HepG2 (cell line): ENCODE data around the gene DICER1. TPM values are rescaled to one million over a fixed set of nuclear protein-coding genes. Genes with fewer than 3 reads are reported as not detected.

Experiments used
- AGO1 ChIP-seq: fragments of 200-400 bp; formaldehyde crosslinking; IDR thresholded peaks from 2 replicates; pipeline ENCODE4 v1.6.1; 2017; ENCODE audit warnings: mild to moderate bottlenecking, low read depth, low read length, moderate library complexity; ENCODE audit not compliant: poor library complexity, severe bottlenecking
- AHR ChIP-seq: IDR thresholded peaks from 2 replicates; pipeline ENCODE4 v1.6.1; 2018; ENCODE audit warnings: missing genetic modification reagents, missing compliant biosample characterization
- ETV5 ChIP-seq: IDR thresholded peaks from 2 replicates; pipeline ENCODE4 v1.6.1; 2018; ENCODE audit warnings: missing biosample characterization, missing genetic modification reagents, inconsistent platforms, borderline replicate concordance
- FOSL2 ChIP-seq: sonication (generic); formaldehyde crosslinking; IDR thresholded peaks from 2 replicates; pipeline ENCODE4 v1.4.0; 2020; ENCODE audit warnings: missing genetic modification reagents
- FOXA3 ChIP-seq: IDR thresholded peaks from 2 replicates; pipeline ENCODE4 v1.6.1; 2016; ENCODE audit warnings: missing genetic modification reagents, missing compliant biosample characterization
- JUN ChIP-seq: sonication (generic); formaldehyde crosslinking; IDR thresholded peaks from 2 replicates; pipeline ENCODE4 v1.4.0; 2020; ENCODE audit warnings: mild to moderate bottlenecking, missing genetic modification reagents
- MXD1 ChIP-seq: sonication (generic); formaldehyde crosslinking; IDR thresholded peaks from 2 replicates; pipeline ENCODE4 v1.4.0; 2020; ENCODE audit warnings: mild to moderate bottlenecking, missing genetic modification reagents
- NCOA2 ChIP-seq: sonication (generic); formaldehyde crosslinking; IDR thresholded peaks from 2 replicates; pipeline ENCODE4 v1.8.0; 2022; ENCODE audit warnings: inconsistent platforms
- NFIB ChIP-seq: sonication (generic); formaldehyde crosslinking; IDR thresholded peaks from 2 replicates; pipeline ENCODE4 v1.9.0; 2021; ENCODE audit warnings: missing genetic modification reagents, mild to moderate bottlenecking, borderline replicate concordance
- NR2F6 ChIP-seq, 2 experiments: IDR thresholded peaks; 2 replicates each; pipeline ENCODE4 v1.6.1; 2016; ENCODE audit warnings: antibody characterized with exemption in 1 of 2, mild to moderate bottlenecking in 1 of 2
- PAXIP1 ChIP-seq: sonication (generic); formaldehyde crosslinking; conservative IDR thresholded peaks from 2 replicates; pipeline ENCODE4 v1.4.0; 2020; ENCODE audit warnings: mild to moderate bottlenecking, missing genetic modification reagents, moderate library complexity
- PRMT3 ChIP-seq: sonication (generic); formaldehyde crosslinking; IDR thresholded peaks from 2 replicates; pipeline ENCODE4 v1.8.1; 2022; ENCODE audit warnings: low read depth, mild to moderate bottlenecking, moderate library complexity, missing genetic modification reagents, borderline replicate concordance
- RCOR2 ChIP-seq: IDR thresholded peaks from 2 replicates; pipeline ENCODE4 v1.6.1; 2016; ENCODE audit warnings: missing biosample characterization, missing genetic modification reagents
- TCF7 ChIP-seq: sonication (generic); IDR thresholded peaks from 2 replicates; pipeline ENCODE4 v1.6.1; 2016; ENCODE audit warnings: antibody characterized with exemption, low read depth
- TRIM24 ChIP-seq: sonication (generic); formaldehyde crosslinking; IDR thresholded peaks from 2 replicates; pipeline ENCODE4 v1.8.0; 2022; ENCODE audit warnings: mild to moderate bottlenecking, missing genetic modification reagents
- ZKSCAN8 ChIP-seq: IDR thresholded peaks from 2 replicates; pipeline ENCODE4 v1.6.1; 2016; ENCODE audit warnings: borderline replicate concordance, missing genetic modification reagents, missing compliant biosample characterization
- ZNF468 ChIP-seq: sonication (generic); formaldehyde crosslinking; IDR thresholded peaks from 2 replicates; pipeline ENCODE4 v1.8.0; 2022; ENCODE audit warnings: mild to moderate bottlenecking, moderate library complexity, missing genetic modification reagents
- ZNF557 ChIP-seq: sonication (generic); formaldehyde crosslinking; IDR thresholded peaks from 2 replicates; pipeline ENCODE4 v1.4.0; 2020; ENCODE audit warnings: missing genetic modification reagents
- ZNF562 ChIP-seq: sonication (generic); formaldehyde crosslinking; IDR thresholded peaks from 2 replicates; pipeline ENCODE4 v1.8.0; 2022; ENCODE audit warnings: missing genetic modification reagents, borderline replicate concordance
- ZNF589 ChIP-seq: sonication (generic); formaldehyde crosslinking; conservative IDR thresholded peaks from 2 replicates; pipeline ENCODE4 v1.8.0; 2022; ENCODE audit warnings: mild to moderate bottlenecking, moderate library complexity, missing genetic modification reagents
- ZNF703 ChIP-seq: sonication (generic); formaldehyde crosslinking; IDR thresholded peaks from 2 replicates; pipeline ENCODE4 v1.5.1; 2020; ENCODE audit warnings: missing genetic modification reagents, mild to moderate bottlenecking, moderate library complexity, borderline replicate concordance
- ZNF749 ChIP-seq: sonication (generic); formaldehyde crosslinking; IDR thresholded peaks from 2 replicates; pipeline ENCODE4 v1.8.0; 2022; ENCODE audit warnings: mild to moderate bottlenecking, missing genetic modification reagents, moderate library complexity, borderline replicate concordance
- ZNF780A ChIP-seq: sonication (generic); formaldehyde crosslinking; IDR thresholded peaks from 2 replicates; pipeline ENCODE4 v1.8.0; 2022; ENCODE audit warnings: mild to moderate bottlenecking, missing genetic modification reagents, moderate library complexity
- polyA plus RNA-seq, 8 experiments: library from polyadenylated mRNA; depleted of rRNA in 3 of 8; stranded (reverse) in 7 of 8; unstranded in 1 of 8; fragments of >200 nt; fragmentation: Illumina TruSeq in 4 of 8; extraction: Trizol in 4 of 8; gene quantifications; 2 replicates each; pipeline versions ENCODE4 v1.2.1 to v1.2.3, GENCODE V29; 2011 to 2016; ENCODE audit warnings: low read depth in 4 of 8, missing spikeins in 1 of 8, mixed read lengths in 1 of 8; ENCODE audit not compliant: insufficient read depth in 1 of 8
- total RNA-seq, 5 experiments: library from RNA; depleted of rRNA; stranded (reverse); fragments of >200 nt; fragmentation: Illumina TruSeq; extraction: Trizol; gene quantifications; 2 replicates each; pipeline ENCODE4 v1.2.3, GENCODE V29; 2016; ENCODE audit warnings: low read depth in 1 of 5
- TF ChIP-seq, protein P1 (sequence below): sonication (generic); formaldehyde crosslinking; IDR thresholded peaks from 2 replicates; pipeline ENCODE4 v1.5.0; 2020; ENCODE audit warnings: missing genetic modification reagents
- TF ChIP-seq, protein P2 (sequence below): sonication (generic); formaldehyde crosslinking; IDR thresholded peaks from 2 replicates; pipeline ENCODE4 v1.5.0; 2020; ENCODE audit warnings: mild to moderate bottlenecking, low read depth, missing genetic modification reagents, borderline replicate concordance

Gene DICER1
- total and polyA plus RNA-seq, 2 of the 13 experiments (the other 11 are each of a cell fraction or from before 2014, with no cell fraction given) = 31.8 to 61.9 TPM

- no peak for TF ChIP-seq NR2F6 (IDR thresholded peaks at IDR 0.05)
- TF ChIP-seq NR2F6 (CRISPR knock-in tag; IDR thresholded peaks at IDR 0.05) = no peak; the same call in 1 of the 2 replicates
- peak; percentile 37 for TF ChIP-seq PAXIP1 (CRISPR knock-in tag)
- no peak for TF ChIP-seq TCF7
- no peak for TF ChIP-seq ZNF749 (CRISPR knock-in tag)
- no peak for TF ChIP-seq RCOR2 (CRISPR knock-in tag)
- TF ChIP-seq FOSL2 (CRISPR knock-in tag) = 0 out of 2 replicates have a peak, but pooled peaks have one; percentile 17
- no peak for TF ChIP-seq ZNF780A
- peak; percentile 100 for TF ChIP-seq AGO1
- TF ChIP-seq MXD1 (CRISPR knock-in tag) = no peak; the same call in 1 of the 2 replicates
- no peak for TF ChIP-seq NFIB (CRISPR knock-in tag)
- TF ChIP-seq ZNF468 (CRISPR knock-in tag) = no peak
- TF ChIP-seq ZNF589 = no peak
- TF ChIP-seq NCOA2 (CRISPR knock-in tag) = no peak
- TF ChIP-seq, protein P1, sequence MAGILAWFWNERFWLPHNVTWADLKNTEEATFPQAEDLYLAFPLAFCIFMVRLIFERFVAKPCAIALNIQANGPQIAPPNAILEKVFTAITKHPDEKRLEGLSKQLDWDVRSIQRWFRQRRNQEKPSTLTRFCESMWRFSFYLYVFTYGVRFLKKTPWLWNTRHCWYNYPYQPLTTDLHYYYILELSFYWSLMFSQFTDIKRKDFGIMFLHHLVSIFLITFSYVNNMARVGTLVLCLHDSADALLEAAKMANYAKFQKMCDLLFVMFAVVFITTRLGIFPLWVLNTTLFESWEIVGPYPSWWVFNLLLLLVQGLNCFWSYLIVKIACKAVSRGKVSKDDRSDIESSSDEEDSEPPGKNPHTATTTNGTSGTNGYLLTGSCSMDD (CRISPR knock-in tag) = no peak
- TF ChIP-seq FOXA3 (CRISPR knock-in tag) = 0 out of 2 replicates have a peak, but pooled peaks have one; percentile 26
- TF ChIP-seq PRMT3 (CRISPR knock-in tag) = no peak
- 0 out of 2 replicates have a peak, but pooled peaks have one; percentile 32 for TF ChIP-seq ZKSCAN8 (CRISPR knock-in tag)
- no peak for TF ChIP-seq ZNF562 (CRISPR knock-in tag)
- TF ChIP-seq, protein P2, sequence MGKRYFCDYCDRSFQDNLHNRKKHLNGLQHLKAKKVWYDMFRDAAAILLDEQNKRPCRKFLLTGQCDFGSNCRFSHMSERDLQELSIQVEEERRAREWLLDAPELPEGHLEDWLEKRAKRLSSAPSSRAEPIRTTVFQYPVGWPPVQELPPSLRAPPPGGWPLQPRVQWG = no peak
- TF ChIP-seq ZNF703 (CRISPR knock-in tag) = no peak
- TF ChIP-seq ETV5 = no peak
- TF ChIP-seq ZNF557 = no peak
- peak; percentile 61; the same call in 1 of the 2 replicates for TF ChIP-seq AHR (CRISPR knock-in tag)
- no peak for TF ChIP-seq JUN (CRISPR knock-in tag)
- TF ChIP-seq TRIM24 (CRISPR knock-in tag) = no peak
Measured at GRCh38 chr14:95157327-95158189, at the start of gene DICER1 (continued).
